Parathyroid adenoma (tissue), 2 donors: ENCODE data around the gene PRDM2.

Source experiments
- H2AFZ ChIP-seq: fragments of 300-600 bp; sonication (generic); one replicate; pipeline ENCODE4 v1.7.0; 2017; ENCODE audit warnings: antibody characterized with exemption, mild to moderate bottlenecking
- H3K27ac ChIP-seq: fragments of 300-600 bp; sonication (generic); one replicate; pipeline ENCODE4 v1.7.0; 2017
- H3K27me3 ChIP-seq: fragments of 300-600 bp; sonication (generic); one replicate; pipeline ENCODE4 v1.7.0; 2017; ENCODE audit warnings: low read length; ENCODE audit not compliant: control insufficient read depth, insufficient read depth
- H3K36me3 ChIP-seq: fragments of 300-600 bp; sonication (generic); one replicate; pipeline ENCODE4 v1.7.0; 2017; ENCODE audit warnings: low read length; ENCODE audit not compliant: control insufficient read depth, insufficient read depth
- H3K4me1 ChIP-seq: fragments of 300-600 bp; sonication (generic); one replicate; pipeline ENCODE4 v1.7.0; 2017; ENCODE audit warnings: control low read depth
- H3K4me2 ChIP-seq: fragments of 300-600 bp; sonication (generic); one replicate; pipeline ENCODE4 v1.7.0; 2017; ENCODE audit warnings: low read length
- H3K4me3 ChIP-seq: fragments of 300-600 bp; sonication (generic); one replicate; pipeline ENCODE4 v1.7.0; 2017; ENCODE audit warnings: low read depth, low read length
- H3K79me2 ChIP-seq: fragments of 300-600 bp; sonication (generic); one replicate; pipeline ENCODE4 v1.7.0; 2017; ENCODE audit warnings: control low read depth
- H3K9ac ChIP-seq: fragments of 300-600 bp; sonication (generic); one replicate; pipeline ENCODE4 v1.7.0; 2017; ENCODE audit warnings: mild to moderate bottlenecking
- H3K9me3 ChIP-seq: fragments of 300-600 bp; sonication (generic); one replicate; pipeline ENCODE4 v1.7.0; 2017; ENCODE audit warnings: low read length; ENCODE audit not compliant: control insufficient read depth
- CTCF ChIP-seq: fragments of 300-600 bp; sonication (generic); IDR thresholded peaks from one replicate; pipeline ENCODE4 v1.7.0; 2017; ENCODE audit warnings: antibody characterized with exemption, mild to moderate bottlenecking
- donor health status: primary hyperparathyroidism.

The PRDM2 gene

GRCh38 chr1:13753636-13754402, 53.8 kb downstream of the PRDM2 start:
- Histone ChIP-seq H3K4me1 (peaks cover 3% of the 10 kb centered on the region), H3K9ac (no peak overlapping the region), H3K27ac (no peak overlapping the region), H3K79me2 (peaks cover 22% of the 10 kb centered on the region), H3K9me3 (no peaks in the 10 kb centered on the region), H3K36me3 (no peaks in the 10 kb centered on the region), H3K27me3 (no peaks in the 10 kb centered on the region), H3K4me3 (no peak overlapping the region), H3K4me2 (no peak overlapping the region), H2AFZ (no peak overlapping the region)
- no peak for TF ChIP-seq CTCF

- Histone ChIP-seq H3K27ac (no peak overlapping the region), H3K4me3 (no peak overlapping the region)
Measured at GRCh38 chr1:13754510-13755103, 54.6 kb downstream of the PRDM2 start.

GRCh38 chr1:13756557-13757315, 56.7 kb downstream of the PRDM2 start:
- TF ChIP-seq CTCF = no peak
- Histone ChIP-seq H2AFZ (no peak overlapping the region), H3K27me3 (no peaks in the 10 kb centered on the region), H3K27ac (no peak overlapping the region), H3K9me3 (no peaks in the 10 kb centered on the region), H3K36me3 (no peaks in the 10 kb centered on the region), H3K9ac (no peak overlapping the region), H3K4me1 (peaks cover 10% of the 10 kb centered on the region), H3K79me2 (peaks cover 20% of the 10 kb centered on the region), H3K4me2 (no peak overlapping the region), H3K4me3 (no peak overlapping the region)

More at GRCh38 chr1:13754510-13755103, 54.6 kb downstream of the PRDM2 start:
- peaks cover 22% of the 10 kb centered on the region for H3K79me2 ChIP-seq
- no peak overlapping the region for H3K4me2 ChIP-seq
- TF ChIP-seq CTCF = no peak
- no peaks in the 10 kb centered on the region for H3K9me3 ChIP-seq
- H3K36me3 ChIP-seq = no peaks in the 10 kb centered on the region
- no peaks in the 10 kb centered on the region for H3K27me3 ChIP-seq
- H3K9ac ChIP-seq = no peak overlapping the region
- no peak overlapping the region for H2AFZ ChIP-seq
- H3K4me1 ChIP-seq = peaks cover 3% of the 10 kb centered on the region

- peaks cover 10% of the 10 kb centered on the region for H3K4me1 ChIP-seq
- H3K4me3 ChIP-seq = no peak overlapping the region
- H3K27ac ChIP-seq = no peak overlapping the region
- H3K79me2 ChIP-seq = peaks cover 12% of the 10 kb centered on the region
- no peak for TF ChIP-seq CTCF
- H3K9me3 ChIP-seq = no peaks in the 10 kb centered on the region
- H3K27me3 ChIP-seq = no peaks in the 10 kb centered on the region
- H3K36me3 ChIP-seq = no peaks in the 10 kb centered on the region
- H3K9ac ChIP-seq = no peak overlapping the region
- H2AFZ ChIP-seq = no peak overlapping the region
- H3K4me2 ChIP-seq = no peak overlapping the region
Measured at GRCh38 chr1:13757693-13758092, 57.7 kb downstream of the PRDM2 start.
